GM18502 (cell line): Measurements from ENCODE around the gene CRX.
"Not testable (repeated sequence)": the region's sequence is repeated elsewhere in the genome, so short reads cannot be mapped to it uniquely, and the experiment has no call there.

Experiments
- ATAC-seq: cut with Tn5 transposase; IDR thresholded peaks from one replicate; pipeline ENCODE4 v1.9.1; 2021; ENCODE audit warnings: mild to moderate bottlenecking; ENCODE audit not compliant: unreplicated experiment, poor library complexity

CRX gene

DNA sequence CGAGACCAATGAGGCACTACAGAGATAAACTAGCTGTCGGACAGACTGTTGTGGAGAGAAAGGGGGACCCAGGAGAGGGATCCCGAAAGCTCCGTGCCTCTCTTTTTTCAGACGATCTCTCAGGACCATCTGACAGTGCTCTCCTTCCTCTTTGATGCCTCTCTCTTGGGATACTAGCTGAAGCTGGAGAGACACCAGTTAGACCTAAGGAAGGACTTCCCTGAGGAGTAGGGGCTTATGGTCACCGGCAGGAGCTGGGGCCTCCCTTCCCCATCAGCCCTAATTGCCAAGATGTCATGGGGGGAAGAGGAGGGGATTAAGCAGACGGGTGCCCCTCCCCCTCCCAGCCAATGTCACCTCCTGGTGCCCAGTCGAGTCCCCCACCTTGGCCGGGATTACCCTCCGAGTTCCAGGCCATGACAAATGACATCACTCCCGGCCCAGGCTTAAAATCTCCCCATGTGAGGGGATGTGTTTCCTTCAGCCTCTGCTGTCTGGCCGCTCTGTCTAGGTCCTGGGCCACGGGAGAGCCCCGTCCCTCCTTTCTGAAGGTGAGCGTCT lies at the start of gene CRX:
Gene CRX, plus strand, starts transcription at position 478 of the 561 bp plus-strand sequence. CDS start 12,507 bp downstream, outside the sequence.
- no peak for ATAC-seq

DNA sequence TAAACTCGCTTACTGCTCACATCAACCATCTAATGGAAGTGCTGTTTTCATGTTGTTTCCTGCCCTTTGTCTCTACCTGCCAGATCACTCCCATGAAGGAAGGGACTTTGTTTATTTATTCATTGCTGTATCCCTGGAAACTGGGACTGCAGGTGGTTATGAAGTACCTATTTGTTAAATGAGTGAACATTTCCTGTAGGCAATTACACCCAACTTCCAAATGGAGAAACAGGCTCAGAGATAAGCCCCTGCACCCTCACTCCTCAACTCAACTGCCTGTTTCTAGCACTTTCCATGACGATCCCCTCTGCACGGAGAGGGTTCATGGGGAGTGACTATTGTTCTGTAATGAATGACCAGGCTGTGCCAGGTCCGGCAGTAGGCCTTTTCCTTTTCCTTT lies 45.2 kb upstream of the CRX start:
- ATAC-seq, result no peak

DNA sequence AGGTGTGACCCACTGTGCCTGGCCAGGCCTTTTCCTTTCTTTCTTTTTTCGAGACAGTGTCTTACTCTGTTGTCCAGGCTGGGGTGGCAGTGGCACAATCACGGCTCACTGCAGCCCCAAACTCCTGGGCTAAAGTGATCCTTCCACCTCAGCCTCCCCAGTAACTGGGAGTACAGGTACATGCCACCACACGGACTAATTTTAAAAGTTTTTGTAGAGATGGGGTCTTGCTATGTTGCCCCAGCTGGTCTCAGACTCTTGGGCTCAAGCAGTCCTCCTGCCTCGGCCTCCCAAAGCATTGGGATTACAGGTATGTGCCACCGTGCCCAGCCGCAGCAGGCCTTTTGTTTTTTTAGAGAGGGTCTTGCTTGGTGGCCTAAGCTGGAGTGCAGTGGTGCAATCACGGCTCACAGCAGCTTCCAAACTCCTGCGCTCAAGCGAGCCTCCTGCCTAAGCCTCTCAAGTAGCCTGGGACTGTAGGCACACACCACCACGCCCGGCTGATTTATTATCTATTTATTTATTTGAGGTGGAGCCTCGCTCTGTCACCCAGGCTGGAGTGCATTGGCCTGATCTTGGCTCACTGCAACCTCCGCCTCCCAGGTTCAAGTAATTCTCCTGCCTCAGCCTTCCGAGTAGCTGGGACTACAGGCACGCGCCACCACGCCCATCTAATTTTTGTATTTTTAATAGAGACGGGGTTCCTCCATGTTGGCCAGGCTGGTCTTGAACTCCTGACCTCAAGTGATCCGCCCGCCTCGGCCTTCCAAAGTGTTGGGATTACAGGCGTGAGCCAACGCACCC lies 44.3 kb upstream of the CRX start:
- not testable (repeated sequence) for ATAC-seq

DNA sequence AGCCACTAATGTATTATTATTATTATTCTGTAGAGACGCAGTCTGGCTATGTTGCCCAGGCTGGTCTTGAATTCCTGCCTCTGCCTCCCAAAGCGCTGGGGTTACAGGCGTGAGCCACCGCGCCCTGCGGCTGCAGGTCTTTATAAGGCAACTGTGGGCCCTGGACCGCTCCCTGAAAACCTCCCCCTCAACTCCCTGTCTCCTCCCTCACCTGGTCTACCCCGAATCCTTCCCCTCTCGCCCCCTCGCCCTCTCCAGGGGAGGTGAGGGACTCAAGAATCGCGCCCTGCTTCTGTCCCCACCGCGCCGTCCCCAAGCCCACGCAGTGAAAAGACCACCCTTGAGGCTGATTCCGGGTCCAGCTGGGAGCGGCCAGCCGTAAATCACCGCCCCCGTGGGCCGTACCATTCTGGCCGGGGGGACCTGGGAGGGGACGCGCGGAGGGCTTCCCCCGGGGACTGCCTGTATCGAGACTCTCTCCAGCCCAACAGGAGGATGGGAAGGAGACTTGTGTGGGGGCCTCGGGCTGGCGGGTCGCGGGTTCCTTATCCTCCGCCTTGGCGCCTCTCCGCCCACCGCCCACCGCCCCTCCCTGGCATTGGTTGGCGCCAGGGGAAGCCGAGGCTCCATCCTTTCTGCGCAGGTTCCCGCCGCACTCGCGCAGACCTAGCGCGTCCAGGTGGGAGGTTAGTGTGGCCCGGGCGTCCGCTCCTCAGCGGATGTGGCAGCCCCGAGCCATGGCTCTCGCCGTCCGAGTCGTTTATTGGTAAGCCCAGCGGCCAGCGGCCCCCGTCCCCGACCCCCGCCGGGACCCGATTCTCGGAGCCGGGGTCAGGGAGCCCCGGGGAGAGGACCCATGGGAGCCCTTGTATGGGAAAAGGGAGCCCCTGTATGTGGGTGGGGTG lies 43.4 kb upstream of the CRX start, which contains the start of gene SELENOW:
Gene SELENOW, plus strand, starts transcription at position 655 of the 905 bp plus-strand sequence. Its CDS starts 83 bp downstream, at position 738.
- peak; percentile 80 for ATAC-seq

DNA sequence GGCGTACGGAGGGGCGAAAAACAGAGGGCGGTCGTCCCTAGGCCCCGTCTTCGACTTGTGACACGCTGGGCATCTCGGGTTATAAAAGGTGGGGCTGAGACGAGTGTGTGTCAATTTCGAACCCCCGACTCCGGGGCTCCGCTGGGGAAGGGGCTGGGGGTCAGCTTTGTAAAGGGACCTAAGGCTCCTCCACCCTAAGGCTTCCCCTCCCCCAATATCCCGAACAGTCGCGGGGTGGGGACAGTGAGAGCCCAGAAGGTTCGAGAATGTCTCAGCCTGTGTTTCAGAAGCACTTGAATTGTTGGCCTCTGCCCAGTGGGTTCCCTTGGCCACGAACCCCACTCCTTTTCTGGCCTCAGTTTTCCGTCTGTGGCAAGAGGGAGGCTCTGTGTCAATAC lies 42.8 kb upstream of the CRX start:
- no peak for ATAC-seq

DNA sequence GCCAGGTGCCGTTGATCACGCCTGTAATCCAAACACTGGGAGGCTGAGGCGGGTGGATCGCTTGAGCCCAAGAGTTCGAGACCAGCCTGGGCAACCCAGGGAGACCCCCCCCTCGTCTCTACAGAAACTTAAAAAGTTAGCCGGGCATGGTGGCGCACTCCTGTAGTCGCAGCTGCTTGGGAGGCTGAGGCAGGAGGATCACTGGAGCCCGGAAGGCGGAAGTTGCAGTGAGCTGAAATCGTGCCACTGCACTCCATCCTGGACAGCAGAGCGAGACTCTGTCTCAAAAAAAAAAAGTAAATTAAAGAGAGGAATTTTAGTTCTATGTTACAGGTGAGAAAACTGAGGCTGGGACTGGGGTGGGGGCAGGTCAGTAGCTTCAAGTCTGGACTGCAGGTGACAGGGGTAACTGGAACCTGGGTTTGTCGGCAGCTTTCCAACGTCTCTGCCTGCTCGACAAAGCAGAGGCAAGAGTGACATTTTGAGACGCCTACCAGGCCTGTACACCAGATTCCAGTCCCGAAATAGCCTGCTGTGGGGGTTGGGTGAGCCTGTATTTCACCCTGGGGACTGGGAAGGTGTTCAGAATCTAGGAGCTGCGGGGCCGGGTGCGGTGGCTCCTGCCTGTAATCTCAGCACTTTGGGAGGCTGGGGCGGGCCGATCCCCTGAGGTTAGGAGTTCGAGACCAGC lies 42.1 kb upstream of the CRX start:
- no peak for ATAC-seq

DNA sequence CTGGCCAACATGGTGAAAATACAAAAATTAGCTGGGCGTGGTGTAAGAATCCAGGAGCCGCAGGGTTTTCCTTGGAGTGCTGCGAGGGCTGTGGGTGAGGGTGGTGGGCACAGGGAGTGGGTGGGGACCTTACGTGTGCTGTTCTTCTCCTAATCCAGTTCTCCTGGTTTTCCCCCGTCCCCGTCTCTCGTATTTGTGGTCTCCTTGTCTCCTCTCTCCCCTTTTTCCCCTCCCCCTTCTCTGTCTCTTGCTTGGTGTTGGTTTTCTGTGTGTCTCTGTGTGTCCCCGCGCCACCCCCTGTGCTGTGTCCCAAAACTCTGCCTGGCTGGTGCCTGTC lies 41.6 kb upstream of the CRX start:
- ATAC-seq, result no peak

DNA sequence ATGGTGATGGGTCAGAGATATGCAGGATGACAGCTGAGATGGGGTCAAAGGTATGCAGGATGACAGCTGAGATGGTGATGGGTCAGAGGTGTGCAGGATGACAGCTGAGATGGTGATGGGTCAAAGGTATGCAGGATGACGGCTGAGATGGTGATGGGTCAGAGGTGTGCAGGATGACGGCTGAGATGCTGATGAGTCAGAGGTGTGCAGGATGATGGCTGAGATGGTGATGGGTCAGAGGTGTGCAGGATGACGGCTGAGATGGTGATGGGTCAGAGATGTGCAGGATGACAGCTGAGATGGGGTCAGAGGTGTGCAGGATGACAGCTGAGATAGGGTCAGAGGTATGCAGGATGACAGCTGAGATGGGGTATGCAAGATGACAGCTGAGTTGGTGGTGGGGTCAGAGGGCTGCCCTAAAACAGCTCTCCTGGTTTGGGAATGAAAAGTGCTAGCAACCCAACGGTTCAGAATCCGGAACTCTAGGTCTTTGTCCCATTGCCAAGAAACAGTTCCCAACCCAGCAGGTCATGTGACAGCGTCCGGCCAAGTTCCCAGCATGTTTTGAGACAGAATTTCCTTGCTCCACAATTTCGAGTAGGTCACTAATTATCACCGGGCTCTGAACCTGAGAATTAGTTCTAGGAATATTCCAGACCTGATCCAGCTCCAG lies 40.0 kb upstream of the CRX start:
- ATAC-seq, result no peak

DNA sequence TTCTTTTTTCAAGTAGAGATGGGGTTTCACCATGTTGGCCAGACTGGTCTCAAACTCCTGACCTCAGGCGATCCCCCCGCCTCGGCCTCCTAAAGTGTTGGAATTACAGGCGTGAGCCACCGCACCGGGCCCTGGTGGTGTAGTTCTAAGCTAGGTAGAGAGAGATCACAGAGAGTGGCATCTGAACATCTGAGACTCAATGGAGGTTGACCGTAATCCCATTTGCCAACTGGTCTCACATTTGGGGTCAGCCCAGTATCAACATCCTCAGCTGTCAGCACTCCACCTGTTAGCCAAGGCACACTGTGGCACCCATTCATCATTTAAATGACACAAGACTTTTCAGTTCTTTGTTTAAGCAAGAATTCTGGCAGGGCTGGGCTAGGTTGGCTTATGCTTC lies 35.2 kb upstream of the CRX start:
- ATAC-seq, result no peak

DNA sequence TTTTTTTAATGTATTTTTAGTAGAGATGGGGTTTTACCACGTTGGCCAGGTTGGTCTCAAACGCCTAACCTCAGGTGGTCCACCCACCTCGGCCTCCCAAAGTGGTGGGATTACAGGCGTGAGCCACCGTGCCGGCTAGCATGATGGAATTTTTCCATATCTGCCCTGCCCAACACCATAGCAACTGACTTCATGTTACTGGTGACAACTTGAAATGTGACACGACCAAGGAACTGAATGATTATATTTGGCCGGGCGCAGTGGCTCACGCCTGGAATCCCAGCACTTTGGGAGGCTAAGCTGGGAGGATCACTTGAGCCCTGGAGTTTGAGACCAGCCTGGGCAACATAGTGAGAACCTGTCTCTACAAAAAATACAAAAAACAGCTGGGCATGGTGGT lies 34.4 kb upstream of the CRX start:
- not testable (repeated sequence) for ATAC-seq

DNA sequence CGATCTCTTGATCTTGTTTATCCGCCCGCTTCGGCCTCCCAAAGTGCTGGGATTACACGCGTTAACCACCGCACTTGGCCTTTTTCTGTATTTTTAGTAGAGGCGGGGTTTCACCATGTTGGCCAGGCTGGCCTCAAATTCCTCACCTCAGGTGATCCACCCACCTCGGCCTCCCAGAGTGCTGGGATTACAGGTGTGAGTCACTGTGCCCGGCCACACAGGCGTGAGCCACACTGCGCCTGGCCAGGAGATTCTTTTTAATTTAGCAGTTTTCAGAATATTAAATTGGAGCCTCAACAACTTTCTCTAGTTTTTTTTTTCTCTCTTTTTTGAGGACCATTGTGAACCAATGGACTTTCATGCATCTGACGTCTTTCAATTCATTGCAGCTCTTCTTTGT lies 31.9 kb upstream of the CRX start:
- not testable (repeated sequence) for ATAC-seq

DNA sequence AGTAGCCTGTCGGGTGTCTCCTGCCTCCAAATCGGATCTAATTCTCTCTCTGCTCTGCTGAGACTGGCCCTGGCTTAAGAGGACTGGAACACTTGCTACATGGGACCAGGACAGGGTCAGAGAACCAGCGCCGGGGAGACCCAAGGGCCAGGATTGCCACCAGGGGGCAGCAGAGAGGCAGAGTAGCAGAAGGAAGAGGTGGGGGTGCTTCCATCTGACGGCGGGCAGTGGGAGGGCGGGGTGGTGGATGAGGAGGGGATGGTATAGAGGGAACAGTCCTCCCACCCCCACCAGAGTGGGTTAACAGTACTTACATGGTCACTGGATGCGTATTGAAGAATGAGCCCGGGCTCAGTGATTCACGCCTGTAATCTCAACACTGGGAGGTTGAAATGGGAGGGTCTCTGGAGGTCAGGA lies 31.3 kb upstream of the CRX start:
- no peak for ATAC-seq

DNA sequence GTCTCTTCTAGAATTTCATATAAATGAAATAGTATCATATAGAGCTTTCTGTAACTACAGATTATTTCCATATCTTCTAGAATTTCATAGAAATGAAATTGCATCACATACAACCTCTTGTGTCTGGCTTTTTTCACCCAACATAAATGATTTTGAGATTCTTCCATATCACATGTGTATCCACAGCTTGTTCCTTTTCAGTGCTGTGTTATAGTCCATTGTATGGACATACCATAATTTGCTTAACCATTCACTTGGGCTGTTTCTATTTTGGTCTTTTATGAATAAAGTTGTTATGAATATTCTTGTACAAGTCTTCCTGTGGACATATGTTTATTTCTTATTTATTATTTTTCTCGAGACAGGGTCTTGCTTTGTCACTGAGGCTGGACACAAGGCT lies 29.1 kb upstream of the CRX start:
- no peak for ATAC-seq

DNA sequence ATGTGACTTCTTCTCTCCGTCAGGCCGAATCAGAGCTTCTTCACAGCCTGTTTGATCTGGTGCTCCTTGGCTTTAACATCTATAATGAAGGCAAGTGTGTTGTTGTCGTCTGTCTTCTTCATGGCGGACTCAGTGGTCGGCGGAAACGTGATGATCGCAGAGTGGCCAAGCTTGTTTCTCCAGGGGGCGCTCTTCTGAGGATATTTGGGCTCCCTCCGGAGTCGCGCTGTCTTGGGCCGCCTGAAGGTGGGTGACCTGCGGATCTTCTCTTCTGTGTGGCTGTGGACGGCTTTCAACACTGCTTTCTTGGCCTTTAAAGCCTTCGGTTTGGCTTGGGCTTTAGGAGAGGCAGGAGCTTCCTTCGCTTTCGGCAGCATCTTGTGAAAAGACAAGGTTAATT lies 27.2 kb upstream of the CRX start:
- no peak for ATAC-seq

DNA sequence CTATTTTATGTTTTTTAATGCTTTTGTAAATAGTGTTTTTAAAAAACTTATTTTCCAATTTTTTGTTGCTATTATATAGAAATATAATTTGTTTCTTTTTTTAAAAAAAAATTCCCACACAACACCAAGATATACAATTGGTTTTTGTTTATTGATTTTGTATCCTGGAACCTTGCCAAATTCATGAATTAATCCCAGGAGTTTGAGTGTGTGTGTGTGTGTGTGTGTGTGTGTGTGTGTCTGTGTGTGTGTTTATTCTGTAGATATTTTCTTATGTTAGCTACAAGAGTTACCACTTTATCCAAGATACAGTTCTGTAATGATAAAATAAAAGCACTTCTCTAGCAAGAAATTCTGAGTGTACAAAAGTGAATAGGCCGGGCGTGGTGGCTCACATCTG lies 25.0 kb upstream of the CRX start:
- no peak for ATAC-seq

DNA sequence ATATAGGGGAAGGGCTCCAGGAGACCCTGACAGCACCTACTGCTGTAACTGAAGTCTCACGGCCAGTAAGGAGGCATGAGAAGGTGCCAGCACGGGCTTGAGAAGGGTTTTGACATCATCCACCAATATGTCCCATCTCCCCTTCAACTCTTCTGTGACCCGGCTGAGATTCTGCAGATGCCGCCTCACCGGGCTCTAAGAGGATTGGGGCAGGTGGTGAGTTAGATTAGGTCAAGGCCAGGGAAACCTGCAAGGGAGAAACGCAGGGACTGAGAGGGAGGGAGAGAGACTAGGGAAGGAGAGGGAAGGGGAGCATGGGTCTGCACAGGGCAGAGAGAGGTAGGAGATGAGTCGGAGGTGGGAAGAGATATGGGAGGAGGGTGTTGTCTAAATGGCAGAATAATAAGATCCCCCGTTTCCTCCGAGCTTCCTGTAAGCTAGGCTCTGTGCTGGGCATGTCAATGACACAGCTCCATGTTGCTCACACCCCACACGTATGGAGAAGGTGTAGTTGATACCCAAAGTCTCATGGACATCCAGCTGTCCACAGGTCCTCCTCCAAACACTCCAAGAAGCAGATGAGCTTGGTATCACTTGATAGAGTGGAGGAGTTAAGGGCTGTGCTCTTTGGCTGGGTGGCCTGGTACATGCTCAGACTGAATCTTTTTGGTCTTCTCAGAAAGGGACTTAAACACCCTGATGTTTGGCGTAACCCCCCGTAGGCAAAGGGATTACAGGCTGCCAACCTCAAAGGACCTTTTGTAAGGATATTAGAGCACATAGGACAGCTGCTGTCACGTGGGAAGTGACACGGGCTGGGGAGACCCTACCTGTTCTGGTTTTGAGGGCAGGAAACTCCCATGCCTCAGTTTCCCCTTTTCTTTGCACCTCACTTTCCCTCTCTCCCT lies 23.5 kb upstream of the CRX start:
- no peak for ATAC-seq

DNA sequence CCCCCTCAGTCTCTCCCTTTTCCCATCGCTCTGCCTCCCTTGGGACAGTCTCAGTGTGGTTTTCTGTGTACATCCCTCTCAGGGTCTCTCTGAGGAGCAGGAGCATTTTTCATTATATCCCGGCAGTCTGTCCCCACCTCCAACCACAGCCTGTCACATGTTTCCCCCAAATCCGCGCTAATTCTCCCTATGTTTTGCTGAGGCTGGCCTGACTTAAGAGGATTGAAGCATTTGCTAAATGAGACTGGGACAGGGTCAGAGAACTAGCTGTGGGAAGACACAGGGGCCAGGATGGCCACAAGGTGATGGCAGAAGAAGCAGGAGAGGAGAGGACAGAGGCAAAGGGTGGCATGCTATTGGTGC lies 22.9 kb upstream of the CRX start:
- ATAC-seq, result no peak

DNA sequence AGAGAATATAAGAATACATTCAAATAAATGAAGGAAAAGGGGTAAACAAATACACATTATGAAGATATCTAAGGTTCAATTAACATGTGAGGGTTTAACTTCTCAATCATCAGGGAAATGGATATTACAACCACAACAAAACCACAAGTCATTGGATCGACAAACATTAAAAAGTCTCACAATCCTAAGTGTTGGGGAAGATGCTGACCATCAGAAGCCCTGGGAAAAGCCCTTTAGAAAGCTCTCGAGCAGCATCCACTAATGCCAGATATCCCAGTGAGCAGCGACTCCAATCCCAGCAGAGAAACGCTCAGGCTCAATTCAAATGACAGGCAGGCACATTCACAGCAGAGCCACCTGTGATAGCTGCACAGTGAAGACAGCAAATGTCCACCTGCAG lies 20.5 kb upstream of the CRX start:
- no peak for ATAC-seq

DNA sequence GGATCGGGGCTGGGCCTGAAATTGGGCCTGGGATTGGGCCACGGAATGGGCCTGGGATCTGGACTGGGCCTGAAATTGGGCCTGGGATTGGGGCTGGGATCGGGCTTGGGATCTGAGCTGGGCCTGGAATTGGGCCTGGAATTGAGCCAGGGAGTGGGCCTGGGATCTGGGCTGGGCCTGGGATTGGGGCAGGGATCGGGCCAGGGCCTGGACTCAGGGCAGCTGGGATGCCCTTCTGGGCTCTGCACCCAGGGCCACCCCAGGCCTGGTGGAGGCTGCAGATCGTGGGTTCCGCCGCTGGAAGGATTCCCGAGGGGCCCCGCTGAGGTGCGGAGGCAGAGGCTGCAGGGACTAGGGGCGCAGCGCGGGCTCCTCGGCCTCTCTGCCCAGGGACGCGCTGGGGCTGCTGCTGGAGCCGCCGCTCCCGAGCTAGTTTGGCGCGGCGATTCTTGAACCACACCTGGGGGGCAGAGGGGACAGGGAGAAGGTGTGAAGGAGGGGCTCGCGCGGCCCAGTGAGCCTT lies 19.2 kb upstream of the CRX start:
- no peak for ATAC-seq
